ENCODE results near the gene TSPEAR. TPM values are rescaled to one million over a fixed set of nuclear protein-coding genes. Genes with fewer than 3 reads are reported as not detected.

Gene TSPEAR
- total RNA-seq, 3 donors from 2014 or later (not counting 1 experiment from before 2014, with no cell fraction given): not detected

DNA sequence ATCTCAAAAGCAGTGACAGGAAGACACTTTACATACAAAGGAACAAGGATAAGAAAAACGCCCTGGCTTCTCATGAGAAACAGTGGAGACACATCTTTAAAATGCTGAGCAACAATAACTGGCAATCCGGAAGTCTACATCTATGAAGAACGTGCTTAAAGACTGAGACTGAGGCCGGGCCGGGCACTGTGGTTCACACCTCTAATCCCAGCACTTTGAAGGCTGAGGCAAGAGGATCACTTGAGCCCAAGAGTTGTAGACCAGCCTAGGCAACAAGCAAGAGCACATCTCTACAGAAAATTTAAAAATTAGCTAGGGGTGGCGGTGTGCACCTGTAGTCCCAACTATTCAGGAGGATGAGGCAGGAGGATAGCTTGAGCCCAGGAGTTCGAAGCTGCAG, 27.3 kb downstream of the TSPEAR start:
- ATAC-seq (no peak), DNase-seq (no peak)
- 81% methylated on average over 7 of the region's 7 CpGs for WGBS (ENCODE audit: insufficient coverage)
- H3K4me3 ChIP-seq (ENCODE audit: low read length): no peak overlapping the region
- no peak overlapping the region for H3K27ac ChIP-seq (ENCODE audit: low read length)
- peaks cover 7 to 13% of the 10 kb centered on the region in 2 donors for H3K4me1 Mint-ChIP-seq
- TF ChIP-seq, protein P1, sequence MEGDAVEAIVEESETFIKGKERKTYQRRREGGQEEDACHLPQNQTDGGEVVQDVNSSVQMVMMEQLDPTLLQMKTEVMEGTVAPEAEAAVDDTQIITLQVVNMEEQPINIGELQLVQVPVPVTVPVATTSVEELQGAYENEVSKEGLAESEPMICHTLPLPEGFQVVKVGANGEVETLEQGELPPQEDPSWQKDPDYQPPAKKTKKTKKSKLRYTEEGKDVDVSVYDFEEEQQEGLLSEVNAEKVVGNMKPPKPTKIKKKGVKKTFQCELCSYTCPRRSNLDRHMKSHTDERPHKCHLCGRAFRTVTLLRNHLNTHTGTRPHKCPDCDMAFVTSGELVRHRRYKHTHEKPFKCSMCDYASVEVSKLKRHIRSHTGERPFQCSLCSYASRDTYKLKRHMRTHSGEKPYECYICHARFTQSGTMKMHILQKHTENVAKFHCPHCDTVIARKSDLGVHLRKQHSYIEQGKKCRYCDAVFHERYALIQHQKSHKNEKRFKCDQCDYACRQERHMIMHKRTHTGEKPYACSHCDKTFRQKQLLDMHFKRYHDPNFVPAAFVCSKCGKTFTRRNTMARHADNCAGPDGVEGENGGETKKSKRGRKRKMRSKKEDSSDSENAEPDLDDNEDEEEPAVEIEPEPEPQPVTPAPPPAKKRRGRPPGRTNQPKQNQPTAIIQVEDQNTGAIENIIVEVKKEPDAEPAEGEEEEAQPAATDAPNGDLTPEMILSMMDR (IDR thresholded peaks at IDR 0.05): no peak
- H3K27ac Mint-ChIP-seq: no peak overlapping the region
- H3K4me3 Mint-ChIP-seq: no peak overlapping the region
- no peaks in the 10 kb centered on the region for H3K9me3 Mint-ChIP-seq
- no peaks in the 10 kb centered on the region for H3K9me3 ChIP-seq (ENCODE audit: control insufficient read depth, insufficient read depth, low read length)
- no peaks in the 10 kb centered on the region for H3K27me3 ChIP-seq (ENCODE audit: control insufficient read depth, insufficient read depth, low read length)
- no peaks in the 10 kb centered on the region for H3K36me3 Mint-ChIP-seq
- intact Hi-C loops (cut with micrococcal nuclease): no loop called here
- peaks cover 25 to 65% of the 10 kb centered on the region in 2 donors for H3K27me3 Mint-ChIP-seq (ENCODE audit: low read depth in 2 of 2)
- H3K4me1 ChIP-seq (ENCODE audit: control insufficient read depth, insufficient read depth, low read length): no peaks in the 10 kb centered on the region
- no peaks in the 10 kb centered on the region for H3K36me3 ChIP-seq (ENCODE audit: control insufficient read depth, insufficient read depth, low read length)

DNA sequence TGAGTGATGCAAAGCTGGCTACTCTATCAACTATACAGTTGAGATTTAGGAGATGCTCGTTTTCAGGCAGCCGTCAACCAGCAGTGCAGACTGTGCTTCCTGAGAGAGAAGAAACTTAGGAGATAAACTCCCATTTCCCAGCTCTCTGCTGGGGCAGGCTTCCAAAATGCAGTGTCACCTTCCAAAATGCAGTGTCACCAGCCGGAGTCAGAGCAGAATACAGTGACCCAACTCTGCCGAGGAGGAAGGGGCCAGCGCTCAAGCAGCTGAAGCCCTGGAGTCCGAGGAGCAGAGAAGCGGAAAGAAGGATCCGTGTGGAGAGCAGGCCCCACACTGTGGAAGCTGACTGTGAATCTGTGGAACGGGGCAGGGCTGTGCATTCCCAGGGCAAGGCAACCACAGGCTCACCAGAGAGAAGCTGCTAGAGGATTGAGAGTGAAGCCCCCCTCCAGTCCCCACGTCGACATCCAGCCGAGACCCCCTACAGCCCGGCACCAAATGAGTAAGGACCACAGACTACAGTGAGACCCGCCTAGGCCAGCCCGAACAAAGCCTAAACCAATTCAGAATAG, 28.7 kb downstream of the TSPEAR start:
- Histone ChIP-seq H3K4me3 (ENCODE audit: low read length) (no peak overlapping the region), H3K9me3 (ENCODE audit: control insufficient read depth, insufficient read depth, low read length) (no peaks in the 10 kb centered on the region), H3K27ac (ENCODE audit: low read length) (no peak overlapping the region), H3K4me1 (ENCODE audit: control insufficient read depth, insufficient read depth, low read length) (no peaks in the 10 kb centered on the region), H3K36me3 (ENCODE audit: control insufficient read depth, insufficient read depth, low read length) (no peaks in the 10 kb centered on the region), H3K27me3 (ENCODE audit: control insufficient read depth, insufficient read depth, low read length) (no peaks in the 10 kb centered on the region)
- 82% methylated on average over 15 of the region's 15 CpGs for WGBS (ENCODE audit: insufficient coverage)
- no peak overlapping the region for H3K27ac Mint-ChIP-seq
- H3K4me1 Mint-ChIP-seq: peaks cover 7 to 13% of the 10 kb centered on the region in 2 donors
- H3K27me3 Mint-ChIP-seq (ENCODE audit: low read depth in 2 of 2): peaks cover 20 to 59% of the 10 kb centered on the region in 2 donors
- H3K9me3 Mint-ChIP-seq: no peaks in the 10 kb centered on the region
- TF ChIP-seq, protein P1 (IDR thresholded peaks at IDR 0.05): no peak
- H3K36me3 Mint-ChIP-seq: no peaks in the 10 kb centered on the region
- ATAC-seq (no peak), DNase-seq (no peak)
- H3K4me3 Mint-ChIP-seq: no peak overlapping the region
- intact Hi-C loops (cut with micrococcal nuclease): no loop called here

DNA sequence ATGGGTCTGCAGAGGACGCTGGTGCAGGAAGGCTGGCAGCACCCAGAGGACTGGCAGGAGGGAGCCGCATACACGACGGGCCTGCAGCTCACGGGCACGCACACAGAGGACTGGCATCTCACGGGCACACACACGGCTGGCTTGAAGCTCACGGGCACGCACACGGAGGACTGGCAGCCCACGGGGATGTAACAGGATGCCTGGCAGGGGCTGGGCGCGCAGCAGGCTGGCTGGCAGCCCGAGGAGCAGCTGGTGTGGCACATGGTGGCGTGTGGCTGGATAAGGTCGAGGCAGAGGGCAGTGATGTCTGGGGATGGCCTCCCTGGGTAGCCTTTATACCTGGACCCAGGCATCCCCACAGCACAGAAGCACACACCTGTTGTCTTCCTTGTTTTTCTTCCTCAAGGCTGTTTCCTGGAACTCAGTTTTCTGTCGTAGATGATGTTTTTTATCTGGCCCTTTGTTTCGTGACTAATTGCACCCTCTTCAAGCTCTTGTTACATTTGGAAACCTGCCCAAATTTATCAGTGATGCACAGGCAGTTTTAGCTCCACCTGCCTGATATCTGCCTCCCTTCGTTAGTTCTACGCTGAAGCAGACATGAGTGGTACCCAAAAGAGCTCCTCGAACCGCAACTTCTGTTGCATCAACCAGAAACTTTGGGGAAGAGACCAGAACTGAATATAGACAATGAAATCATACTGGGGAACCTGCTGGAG, 29.4 kb downstream of the TSPEAR start, which contains the start of gene KRTAP12-1:
KRTAP12-1 (minus strand) TSS at position 303 of the 719 bp plus-strand sequence; CDS start at position 263, 40 bp downstream.
- TF ChIP-seq, protein P1 (IDR thresholded peaks at IDR 0.05): no peak
- H3K9me3 Mint-ChIP-seq: no peaks in the 10 kb centered on the region
- intact Hi-C loops (cut with micrococcal nuclease): no loop called here
- DNase-seq (no peak), ATAC-seq (no peak)
- H3K4me3 Mint-ChIP-seq: no peak within 1 kb of the TSS
- Histone ChIP-seq H3K27ac (ENCODE audit: low read length) (no peak within 1 kb of the TSS), H3K9me3 (ENCODE audit: control insufficient read depth, insufficient read depth, low read length) (no peaks in the 10 kb centered on the region), H3K36me3 (ENCODE audit: control insufficient read depth, insufficient read depth, low read length) (no peaks in the 10 kb centered on the region), H3K4me1 (ENCODE audit: control insufficient read depth, insufficient read depth, low read length) (no peaks in the 10 kb centered on the region), H3K4me3 (ENCODE audit: low read length) (no peak within 1 kb of the TSS), H3K27me3 (ENCODE audit: control insufficient read depth, insufficient read depth, low read length) (no peaks in the 10 kb centered on the region)
- peaks cover 22 to 52% of the 10 kb centered on the region in 2 donors for H3K27me3 Mint-ChIP-seq (ENCODE audit: low read depth in 2 of 2)
- H3K36me3 Mint-ChIP-seq: no peaks in the 10 kb centered on the region
- WGBS (ENCODE audit: insufficient coverage): 84% methylated on average over 23 of the region's 23 CpGs
- no peak within 1 kb of the TSS for H3K27ac Mint-ChIP-seq
- peaks cover 7 to 13% of the 10 kb centered on the region in 2 donors for H3K4me1 Mint-ChIP-seq
